Vagina (tissue), 2 donors: ENCODE results near the gene PRXL2B. TPM values are rescaled to one million over a fixed set of nuclear protein-coding genes. Genes with fewer than 3 reads are reported as not detected.

Experiments
- DNase-seq, 2 donors: peaks; one replicate each; pipeline ENCODE4 v3.0.0-alpha.2; 2017; ENCODE audit errors: extremely low spot score in 2 of 2
- H3K27ac ChIP-seq: fragments of 200-600 bp; sonication (generic); one replicate; pipeline ENCODE4 v1.5.1; 2019
- H3K27me3 ChIP-seq: fragments of 200-600 bp; sonication (generic); one replicate; pipeline ENCODE4 v1.5.1; 2019
- H3K36me3 ChIP-seq, 2 donors: fragments of 200-600 bp; sonication (generic); one replicate each; pipeline ENCODE4 v1.5.1; 2017 to 2019
- H3K4me1 ChIP-seq: fragments of 200-600 bp; sonication (generic); one replicate; pipeline ENCODE4 v1.5.1; 2019
- H3K4me3 ChIP-seq, 2 donors: fragments of 200-600 bp; sonication (generic); 1 replicate in 1 of 2; 2 replicates in 1 of 2; pipeline ENCODE4 v1.5.1; 2016 to 2019
- H3K9me3 ChIP-seq: fragments of 200-600 bp; sonication (generic); one replicate; pipeline ENCODE4 v1.5.1; 2019
- POLR2A ChIP-seq, 2 donors: fragments of 450-650 bp; IDR thresholded peaks; one replicate each; pipeline ENCODE4 v1.6.1; 2017; ENCODE audit warnings: antibody characterized with exemption in 2 of 2, mild to moderate bottlenecking in 2 of 2, moderate library complexity in 2 of 2
- POLR2AphosphoS5 ChIP-seq, 2 donors: sonication (generic); formaldehyde crosslinking; IDR thresholded peaks; one replicate each; pipeline ENCODE4 v1.9.0; 2017; ENCODE audit warnings: antibody characterized with exemption in 2 of 2, mild to moderate bottlenecking in 2 of 2, low read depth in 1 of 2; ENCODE audit not compliant: insufficient read depth in 1 of 2
- intact Hi-C: fragments of 100-400 bp; cut with DNase I; formaldehyde crosslinking; loops from one replicate; pipeline ENCODE4 v1.15.1; 2023
- total RNA-seq: library from RNA; depleted of rRNA; stranded (reverse); fragments of >200 nt; gene quantifications from one replicate; pipeline ENCODE4 v1.2.3, GENCODE V29; 2016
- TF ChIP-seq, protein P1 (sequence below), 3 experiments: fragments of 450-650 bp in 2 of 3; fragments of 200-600 bp in 1 of 3; sonication (generic) in 1 of 3; IDR thresholded peaks; one replicate each; pipeline ENCODE4 v1.5.1; 2017 to 2019; ENCODE audit warnings: antibody characterized with exemption in 3 of 3, mild to moderate bottlenecking in 2 of 3, moderate library complexity in 2 of 3

PRXL2B gene
- total RNA-seq, 1 donor from 2014 or later, result 16.2 TPM

DNA sequence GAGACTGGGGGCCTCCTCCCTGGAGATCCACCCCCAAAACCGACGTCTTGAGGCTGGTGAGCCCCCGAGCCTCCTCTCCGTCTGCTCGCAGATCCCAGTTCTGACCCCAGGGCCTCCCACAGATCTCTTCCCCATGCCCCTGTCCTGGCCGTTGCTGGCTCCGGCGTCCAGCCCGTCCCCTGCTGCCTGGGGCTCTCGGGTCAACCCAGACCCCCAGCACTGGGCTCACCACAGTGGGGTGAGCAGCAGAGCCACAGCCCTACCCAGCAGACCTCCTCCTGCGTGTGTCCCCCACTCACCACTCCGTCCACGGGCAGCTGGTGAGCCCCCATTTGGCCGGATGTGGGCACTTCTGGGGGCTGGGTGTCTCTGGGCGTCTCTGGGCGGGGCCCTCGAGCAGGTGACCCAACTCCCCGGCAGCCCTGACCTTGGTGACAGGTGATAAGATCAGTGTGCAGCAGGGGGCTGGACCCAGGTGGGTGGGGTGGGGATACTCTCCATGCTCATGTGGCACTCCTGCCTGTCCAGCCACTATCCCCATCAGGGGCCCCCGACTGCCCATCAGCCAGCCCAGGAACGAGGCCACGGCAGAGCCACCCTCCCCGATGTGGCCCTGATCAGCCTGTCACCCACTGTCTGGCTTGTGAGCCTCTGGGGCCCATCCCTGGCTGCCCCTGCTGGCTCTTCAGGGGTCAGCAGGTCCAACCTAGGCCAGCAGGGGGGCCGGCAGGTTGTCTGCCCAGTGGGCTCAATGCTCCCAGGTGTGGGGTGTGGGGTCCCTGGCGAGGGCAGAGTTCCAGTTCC, 29.7 kb upstream of the PRXL2B start:
- Histone ChIP-seq H3K27ac (peak overlapping the region; percentile 96), H3K27me3 (no peaks in the 10 kb centered on the region), H3K4me1 (peaks cover 56% of the 10 kb centered on the region), H3K36me3 (peaks cover 0 to 23% of the 10 kb centered on the region in 2 donors), H3K4me3 (peak overlapping the region; percentile 61 to 64), H3K9me3 (no peaks in the 10 kb centered on the region)
- DNase-seq, result no peak
- TF ChIP-seq POLR2A (IDR thresholded peaks at IDR 0.05) (no peak), POLR2AphosphoS5 (IDR thresholded peaks at IDR 0.05; ENCODE audit: insufficient read depth in 1 of 2, low read depth in 1 of 2) (no peak)
- TF ChIP-seq, protein P1, sequence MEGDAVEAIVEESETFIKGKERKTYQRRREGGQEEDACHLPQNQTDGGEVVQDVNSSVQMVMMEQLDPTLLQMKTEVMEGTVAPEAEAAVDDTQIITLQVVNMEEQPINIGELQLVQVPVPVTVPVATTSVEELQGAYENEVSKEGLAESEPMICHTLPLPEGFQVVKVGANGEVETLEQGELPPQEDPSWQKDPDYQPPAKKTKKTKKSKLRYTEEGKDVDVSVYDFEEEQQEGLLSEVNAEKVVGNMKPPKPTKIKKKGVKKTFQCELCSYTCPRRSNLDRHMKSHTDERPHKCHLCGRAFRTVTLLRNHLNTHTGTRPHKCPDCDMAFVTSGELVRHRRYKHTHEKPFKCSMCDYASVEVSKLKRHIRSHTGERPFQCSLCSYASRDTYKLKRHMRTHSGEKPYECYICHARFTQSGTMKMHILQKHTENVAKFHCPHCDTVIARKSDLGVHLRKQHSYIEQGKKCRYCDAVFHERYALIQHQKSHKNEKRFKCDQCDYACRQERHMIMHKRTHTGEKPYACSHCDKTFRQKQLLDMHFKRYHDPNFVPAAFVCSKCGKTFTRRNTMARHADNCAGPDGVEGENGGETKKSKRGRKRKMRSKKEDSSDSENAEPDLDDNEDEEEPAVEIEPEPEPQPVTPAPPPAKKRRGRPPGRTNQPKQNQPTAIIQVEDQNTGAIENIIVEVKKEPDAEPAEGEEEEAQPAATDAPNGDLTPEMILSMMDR (IDR thresholded peaks at IDR 0.05), result no peak
- intact Hi-C loops, result no loop called here

DNA sequence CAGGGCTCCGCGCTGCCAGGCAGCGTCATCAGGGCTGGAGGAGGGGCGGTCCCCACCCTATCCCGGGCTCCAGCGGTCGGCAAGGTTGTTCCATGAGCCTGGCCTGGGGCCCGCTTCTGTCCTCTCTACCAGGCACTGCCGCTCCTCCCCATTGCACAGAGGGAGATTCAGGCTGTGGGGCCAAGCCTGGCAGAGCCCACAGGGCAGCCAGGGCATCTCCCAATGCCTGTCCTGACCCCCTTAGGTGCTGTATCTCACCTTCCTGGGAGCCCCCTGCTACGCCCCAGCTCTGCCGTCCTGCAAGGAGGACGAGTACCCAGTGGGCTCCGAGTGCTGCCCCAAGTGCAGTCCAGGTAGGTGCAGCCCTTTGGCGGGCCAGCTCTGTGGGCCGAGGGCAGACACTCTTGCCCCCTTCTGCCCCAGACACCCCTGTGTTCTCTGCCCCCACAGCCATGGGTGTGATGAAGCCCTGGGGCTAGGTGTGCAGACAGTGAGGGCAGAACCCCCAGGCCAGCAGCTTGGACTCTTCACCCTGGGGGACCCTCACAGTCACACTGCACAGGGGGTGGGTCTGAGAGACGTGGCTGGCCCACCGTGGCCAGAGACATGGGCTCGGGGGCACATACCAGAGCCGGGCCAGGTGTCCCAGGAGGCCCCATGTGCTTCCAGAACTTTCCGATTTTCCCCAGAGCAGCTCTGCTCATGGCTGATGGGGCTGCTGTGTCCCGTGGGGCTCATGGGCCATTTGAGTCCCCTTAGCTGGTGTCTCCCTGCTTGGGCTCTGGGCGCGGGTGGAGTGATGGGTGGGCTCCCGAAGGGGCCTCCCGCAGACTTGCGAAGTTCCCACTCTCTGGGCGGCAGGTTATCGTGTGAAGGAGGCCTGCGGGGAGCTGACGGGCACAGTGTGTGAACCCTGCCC, 28.8 kb upstream of the PRXL2B start:
- intact Hi-C loops, result no loop called here
- Histone ChIP-seq H3K4me3 (peak overlapping the region; percentile 61 to 64), H3K36me3 (peaks cover 0 to 23% of the 10 kb centered on the region in 2 donors), H3K27me3 (no peaks in the 10 kb centered on the region), H3K4me1 (peaks cover 56% of the 10 kb centered on the region), H3K27ac (peak overlapping the region; percentile 96), H3K9me3 (no peaks in the 10 kb centered on the region)
- no peak for DNase-seq
- TF ChIP-seq POLR2A (IDR thresholded peaks at IDR 0.05), result no peak

DNA sequence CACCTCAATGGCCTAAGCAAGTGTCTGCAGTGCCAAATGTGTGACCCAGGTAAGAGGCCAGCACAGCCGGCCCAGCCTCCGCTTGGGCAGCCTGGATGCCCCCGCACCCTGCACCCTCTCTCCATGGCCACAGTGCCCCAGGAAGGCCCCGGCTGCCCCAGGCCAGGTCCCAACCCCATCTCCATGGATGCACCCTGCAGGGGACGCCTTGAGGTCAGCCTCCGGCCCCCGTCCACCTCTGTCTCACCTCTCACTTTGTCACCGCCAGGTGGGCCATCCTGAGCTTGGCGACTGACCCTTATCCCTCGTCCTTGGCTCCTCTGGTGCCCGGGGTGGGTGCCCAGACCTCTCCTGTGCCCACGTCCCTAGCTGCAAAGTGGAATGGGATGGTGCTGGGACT, 28.2 kb upstream of the PRXL2B start:
- Histone ChIP-seq H3K36me3 (peaks cover 0 to 23% of the 10 kb centered on the region in 2 donors), H3K4me3 (no peak overlapping the region), H3K27ac (peak overlapping the region; percentile 96), H3K4me1 (peaks cover 56% of the 10 kb centered on the region), H3K9me3 (no peaks in the 10 kb centered on the region), H3K27me3 (no peaks in the 10 kb centered on the region)
- no peak for DNase-seq
- TF ChIP-seq POLR2AphosphoS5 (IDR thresholded peaks at IDR 0.05; ENCODE audit: insufficient read depth in 1 of 2, low read depth in 1 of 2), result no peak
- TF ChIP-seq, protein P1 (IDR thresholded peaks at IDR 0.05), result no peak
- TF ChIP-seq POLR2A (IDR thresholded peaks at IDR 0.05), result no peak
- intact Hi-C loops, result no loop called here

DNA sequence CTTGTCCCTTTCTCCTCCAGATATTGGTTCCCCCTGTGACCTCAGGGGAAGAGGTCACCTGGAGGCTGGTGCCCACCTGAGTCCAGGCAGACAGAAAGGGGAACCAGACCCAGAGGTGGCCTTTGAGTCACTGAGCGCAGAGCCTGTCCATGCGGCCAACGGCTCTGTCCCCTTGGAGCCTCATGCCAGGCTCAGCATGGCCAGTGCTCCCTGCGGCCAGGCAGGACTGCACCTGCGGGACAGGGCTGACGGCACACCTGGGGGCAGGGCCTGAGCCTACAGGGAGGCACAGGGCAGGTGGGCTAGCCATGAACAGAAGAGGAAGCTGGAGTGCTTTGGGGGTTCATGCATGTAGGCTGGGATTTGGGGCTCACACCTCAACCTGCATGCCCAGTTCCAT, 27.7 kb upstream of the PRXL2B start:
- Histone ChIP-seq H3K4me1 (peaks cover 56% of the 10 kb centered on the region), H3K4me3 (no peak overlapping the region), H3K36me3 (peaks cover 0 to 23% of the 10 kb centered on the region in 2 donors), H3K9me3 (no peaks in the 10 kb centered on the region), H3K27ac (no peak overlapping the region), H3K27me3 (no peaks in the 10 kb centered on the region)
- no peak for DNase-seq
- intact Hi-C loops, result no loop called here
- no peak for TF ChIP-seq POLR2AphosphoS5 (IDR thresholded peaks at IDR 0.05; ENCODE audit: insufficient read depth in 1 of 2, low read depth in 1 of 2)
- TF ChIP-seq, protein P1 (IDR thresholded peaks at IDR 0.05), result no peak
- TF ChIP-seq POLR2A (IDR thresholded peaks at IDR 0.05), result no peak

DNA sequence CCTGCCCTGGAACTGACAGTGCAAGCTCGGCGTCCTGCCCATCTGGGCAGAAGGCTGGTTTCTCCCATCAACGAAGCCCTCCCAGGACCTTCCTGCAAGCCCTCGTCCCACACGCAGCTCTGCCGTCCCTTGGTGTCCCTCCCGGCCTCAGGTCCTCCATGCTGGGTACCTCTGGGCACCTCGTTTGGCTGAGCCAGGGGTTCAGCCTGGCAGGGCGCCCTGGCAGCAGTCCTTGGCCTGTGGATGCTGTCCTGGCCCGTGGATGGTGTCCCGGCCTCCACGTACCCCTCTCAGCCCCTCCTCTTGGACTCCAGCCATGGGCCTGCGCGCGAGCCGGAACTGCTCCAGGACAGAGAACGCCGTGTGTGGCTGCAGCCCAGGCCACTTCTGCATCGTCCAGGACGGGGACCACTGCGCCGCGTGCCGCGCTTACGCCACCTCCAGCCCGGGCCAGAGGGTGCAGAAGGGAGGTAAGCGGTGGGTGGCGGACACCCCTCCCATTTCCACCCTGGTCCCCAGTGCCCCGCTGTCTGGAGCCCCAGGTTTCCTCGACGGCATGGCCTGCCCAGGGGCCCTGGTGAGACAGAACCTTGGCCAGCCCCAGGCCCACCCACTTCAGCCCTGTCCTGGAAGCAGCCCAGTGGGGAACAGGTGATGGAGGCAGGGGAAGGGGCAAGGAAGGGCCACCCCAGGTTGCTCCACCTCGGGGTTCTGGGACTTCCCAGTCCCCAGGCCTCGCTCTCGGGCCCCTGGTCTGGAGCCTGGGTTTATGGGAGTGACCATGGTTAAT, 26.9 kb upstream of the PRXL2B start:
- no peak overlapping the region for H3K27ac ChIP-seq
- no peaks in the 10 kb centered on the region for H3K27me3 ChIP-seq
- intact Hi-C loops, result no loop called here
- TF ChIP-seq POLR2AphosphoS5 (IDR thresholded peaks at IDR 0.05; ENCODE audit: insufficient read depth in 1 of 2, low read depth in 1 of 2) (no peak), POLR2A (IDR thresholded peaks at IDR 0.05) (no peak)
- TF ChIP-seq, protein P1 (IDR thresholded peaks at IDR 0.05), result no peak
- peaks cover 0 to 23% of the 10 kb centered on the region in 2 donors for H3K36me3 ChIP-seq
- no peak for DNase-seq
- H3K4me1 ChIP-seq, result peaks cover 50% of the 10 kb centered on the region
- no peaks in the 10 kb centered on the region for H3K9me3 ChIP-seq
- no peak overlapping the region for H3K4me3 ChIP-seq
